ENCODE results near the gene MDC1. TPM values are rescaled to one million over a fixed set of nuclear protein-coding genes. Genes with fewer than 3 reads are reported as not detected.
A peak's percentile ranks its signal among the peaks of the same experiment; 100 is the strongest.

The MDC1 gene
- total and polyA plus RNA-seq, 2 of the 13 experiments (the other 11 are each of a cell fraction or from before 2014, with no cell fraction given), result 8.4 to 14.0 TPM

- no peak for FAIRE-seq
- CTCF ChIA-PET (ENCODE audit: low intra/inter-chr PET ratio, low total read pairs), result no interaction called here
Measured at GRCh38 chr6:30740540-30740870, 23.4 kb upstream of the MDC1 start.

More at GRCh38 chr6:30740540-30740870, 23.4 kb upstream of the MDC1 start:
- WGBS (ENCODE audit: low lambda C conversion rate), result 89% methylated on average over 2 of the region's 2 CpGs
- TF ChIP-seq ATF1 (CRISPR knock-in tag; IDR thresholded peaks at IDR 0.05) (no peak), POLR2G (IDR thresholded peaks at IDR 0.05; ENCODE audit: low read depth, low read length) (peak; percentile 9; the same call in 1 of the 2 replicates), SP2 (CRISPR knock-in tag; IDR thresholded peaks at IDR 0.05) (no peak), RBFOX2 (IDR thresholded peaks at IDR 0.05; ENCODE audit: low read depth, low read length) (no peak), ZNF275 (CRISPR knock-in tag; IDR thresholded peaks at IDR 0.05; ENCODE audit: borderline replicate concordance) (no peak), ZNF670 (CRISPR knock-in tag; IDR thresholded peaks at IDR 0.05; ENCODE audit: borderline replicate concordance) (no peak), KLF16 (CRISPR knock-in tag; IDR thresholded peaks at IDR 0.05) (0 out of 4 replicates have a peak, but pooled peaks of 1 of the 2 experiments have one; percentile 12), ETS1 (CRISPR knock-in tag; IDR thresholded peaks at IDR 0.05) (no peak), PHF20 (CRISPR knock-in tag; IDR thresholded peaks at IDR 0.05) (no peak)
- TF ChIP-seq, protein P1, sequence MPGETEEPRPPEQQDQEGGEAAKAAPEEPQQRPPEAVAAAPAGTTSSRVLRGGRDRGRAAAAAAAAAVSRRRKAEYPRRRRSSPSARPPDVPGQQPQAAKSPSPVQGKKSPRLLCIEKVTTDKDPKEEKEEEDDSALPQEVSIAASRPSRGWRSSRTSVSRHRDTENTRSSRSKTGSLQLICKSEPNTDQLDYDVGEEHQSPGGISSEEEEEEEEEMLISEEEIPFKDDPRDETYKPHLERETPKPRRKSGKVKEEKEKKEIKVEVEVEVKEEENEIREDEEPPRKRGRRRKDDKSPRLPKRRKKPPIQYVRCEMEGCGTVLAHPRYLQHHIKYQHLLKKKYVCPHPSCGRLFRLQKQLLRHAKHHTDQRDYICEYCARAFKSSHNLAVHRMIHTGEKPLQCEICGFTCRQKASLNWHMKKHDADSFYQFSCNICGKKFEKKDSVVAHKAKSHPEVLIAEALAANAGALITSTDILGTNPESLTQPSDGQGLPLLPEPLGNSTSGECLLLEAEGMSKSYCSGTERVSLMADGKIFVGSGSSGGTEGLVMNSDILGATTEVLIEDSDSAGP (CRISPR knock-in tag; IDR thresholded peaks at IDR 0.05; ENCODE audit: borderline replicate concordance), result no peak
- H3K79me2 ChIP-seq (ENCODE audit: insufficient read depth, low read length), result peaks cover 24% of the 10 kb centered on the region
- H3K4me2 ChIP-seq (ENCODE audit: low read depth, low read length), result peak overlapping the region; percentile 25
- H3K36me3 ChIP-seq (replicated peaks in 1 of 2; ENCODE audit: control insufficient read depth in 1 of 2, insufficient read depth in 2 of 2, low read length in 2 of 2), result peaks cover 9 to 35% of the 10 kb centered on the region in 2 experiments
- intact Hi-C loops (cut with micrococcal nuclease; ENCODE audit: unreplicated experiment) (no loop called here), in situ Hi-C loops (cut with HindIII; ENCODE audit: extremely low pct_ligation_motif_present, low pct_unique_long_range_greater_than_20kb) (loop anchor here (5.0 kb wide), 2 partner anchors 87 to 137 kb away; no protein-coding TSS in a partner anchor)
- H3K27me3 ChIP-seq (ENCODE audit: control insufficient read depth in 1 of 2, insufficient read depth in 2 of 2, low read length in 2 of 2), result no peaks in the 10 kb centered on the region; a peak in 1 of 5 replicates
- H3K9ac ChIP-seq (ENCODE audit: insufficient read depth, low read depth, low read length), result peak overlapping the region; percentile 37; the same call in 1 of the 2 replicates
- peaks cover 64% of the 10 kb centered on the region for H3K4me1 ChIP-seq (ENCODE audit: insufficient read depth, low read length)
- POLR2A ChIA-PET, result interaction anchor here (0.7 to 16.9 kb wide), 17 partner anchors 8 to 125 kb away, joined by 3 to 414 read pairs (median 8); no protein-coding TSS in a partner anchor
- no peak for DNase-seq (ENCODE audit: low spot score)
- H4K20me1 ChIP-seq (ENCODE audit: insufficient read depth, low read length), result peaks cover 15% of the 10 kb centered on the region
- H3K27ac ChIP-seq (ENCODE audit: extremely low read length, insufficient read depth, low read length), result peak overlapping the region; percentile 36
- no peak for ATAC-seq
- no peak overlapping the region for H2AFZ ChIP-seq (ENCODE audit: low read length)
- no peak overlapping the region for H3K4me3 ChIP-seq (replicated peaks in 1 of 3; ENCODE audit: insufficient read depth in 1 of 3, low read depth in 2 of 3, low read length in 3 of 3)
- no TSS peak for BruUV-seq (replicated peaks)
- no peaks in the 10 kb centered on the region for H3K9me3 ChIP-seq (ENCODE audit: low read length)

Measured in HepG2 (cell line).